GM18502 (cell line): ENCODE results near the gene RNF157.
"Not testable (repeated sequence)": the region's sequence is repeated elsewhere in the genome, so short reads cannot be mapped to it uniquely, and the experiment has no call there.

Source experiments
- ATAC-seq: cut with Tn5 transposase; IDR thresholded peaks from one replicate; pipeline ENCODE4 v1.9.1; 2021; ENCODE audit warnings: mild to moderate bottlenecking; ENCODE audit not compliant: unreplicated experiment, poor library complexity

The RNF157 gene

GRCh38 chr17:76196675-76197074, 43.6 kb downstream of the RNF157 start:
- no peak for ATAC-seq

DNA sequence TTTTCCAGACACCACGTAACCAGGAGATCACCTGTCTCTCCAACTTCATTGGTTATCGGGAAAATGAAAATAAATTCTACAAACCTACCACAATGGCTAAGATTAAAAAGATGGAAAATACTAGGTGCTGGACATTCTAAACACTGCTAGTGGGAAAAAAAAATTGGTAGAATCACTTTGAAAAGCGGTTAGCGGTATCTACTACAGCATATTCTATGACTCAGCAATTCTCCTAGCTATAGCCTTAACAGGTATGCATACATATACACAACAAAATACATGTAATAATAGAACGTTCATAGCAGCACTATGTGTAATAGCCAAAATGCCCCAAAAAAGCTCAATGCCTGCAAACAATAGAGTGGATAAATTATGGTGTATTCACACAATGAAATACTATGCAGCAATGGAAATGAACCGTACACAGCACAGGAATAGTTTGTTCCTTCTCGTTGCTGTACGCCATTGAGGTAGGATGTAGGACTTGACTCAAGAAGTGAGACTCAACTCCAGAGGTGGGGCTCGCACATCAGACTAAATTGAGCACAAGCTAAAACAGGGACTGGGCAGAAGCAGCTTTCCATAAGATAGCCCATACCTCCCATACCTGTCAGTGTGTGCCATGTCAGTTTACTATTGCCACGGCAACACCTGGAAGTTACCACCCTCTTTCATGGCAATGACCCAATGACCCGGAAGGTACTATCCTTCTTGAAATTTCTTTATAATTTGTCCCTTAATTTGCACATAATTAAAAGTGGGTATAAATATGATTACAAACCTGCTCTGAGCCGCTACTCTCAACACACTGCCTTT, 44.8 kb downstream of the RNF157 start:
- no peak for ATAC-seq

DNA sequence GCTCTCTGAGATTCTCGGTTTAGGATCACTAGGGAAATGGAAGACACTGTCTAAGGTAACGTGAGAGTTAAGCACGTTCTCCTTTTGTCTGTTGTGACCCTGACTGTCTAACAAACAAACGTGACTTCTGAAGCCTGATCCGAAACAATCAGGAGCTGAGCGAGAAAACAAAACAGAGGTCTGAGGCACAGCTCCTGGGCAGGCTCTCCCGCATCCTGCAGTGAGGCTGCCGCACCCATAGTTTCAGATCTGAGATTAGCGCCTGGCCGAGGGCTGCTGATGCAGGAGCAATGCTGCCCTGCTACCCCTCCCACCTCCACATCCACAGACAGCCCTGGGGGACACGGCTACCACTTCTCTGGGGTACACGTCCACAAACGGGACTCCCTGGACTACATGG, 46.7 kb downstream of the RNF157 start:
- no peak for ATAC-seq

DNA sequence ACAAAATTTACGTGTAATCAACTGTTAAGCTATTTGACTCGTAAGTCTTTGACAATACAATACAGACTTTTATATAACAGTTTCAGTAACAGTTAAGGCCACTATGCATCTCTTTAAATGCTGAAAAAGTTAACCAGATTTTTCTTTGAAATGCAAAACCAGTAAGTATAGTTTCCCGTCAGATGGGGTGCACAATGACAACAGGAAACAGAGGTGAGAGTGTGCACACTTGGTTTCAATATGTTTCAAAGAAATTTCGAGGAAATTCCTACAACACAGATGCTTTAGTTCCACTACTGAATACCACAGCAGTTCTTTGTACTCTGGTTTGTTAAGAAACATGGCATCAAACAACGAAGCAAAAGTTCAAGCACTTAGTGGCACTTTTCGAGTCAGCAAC, 48.4 kb downstream of the RNF157 start:
- peak; percentile 61 for ATAC-seq

- no peak for ATAC-seq
These were observed 50.6 kb downstream of the RNF157 start for GRCh38 chr17:76189741-76190140.

GRCh38 chr17:76189247-76189646, 51.0 kb downstream of the RNF157 start:
- no peak for ATAC-seq

DNA sequence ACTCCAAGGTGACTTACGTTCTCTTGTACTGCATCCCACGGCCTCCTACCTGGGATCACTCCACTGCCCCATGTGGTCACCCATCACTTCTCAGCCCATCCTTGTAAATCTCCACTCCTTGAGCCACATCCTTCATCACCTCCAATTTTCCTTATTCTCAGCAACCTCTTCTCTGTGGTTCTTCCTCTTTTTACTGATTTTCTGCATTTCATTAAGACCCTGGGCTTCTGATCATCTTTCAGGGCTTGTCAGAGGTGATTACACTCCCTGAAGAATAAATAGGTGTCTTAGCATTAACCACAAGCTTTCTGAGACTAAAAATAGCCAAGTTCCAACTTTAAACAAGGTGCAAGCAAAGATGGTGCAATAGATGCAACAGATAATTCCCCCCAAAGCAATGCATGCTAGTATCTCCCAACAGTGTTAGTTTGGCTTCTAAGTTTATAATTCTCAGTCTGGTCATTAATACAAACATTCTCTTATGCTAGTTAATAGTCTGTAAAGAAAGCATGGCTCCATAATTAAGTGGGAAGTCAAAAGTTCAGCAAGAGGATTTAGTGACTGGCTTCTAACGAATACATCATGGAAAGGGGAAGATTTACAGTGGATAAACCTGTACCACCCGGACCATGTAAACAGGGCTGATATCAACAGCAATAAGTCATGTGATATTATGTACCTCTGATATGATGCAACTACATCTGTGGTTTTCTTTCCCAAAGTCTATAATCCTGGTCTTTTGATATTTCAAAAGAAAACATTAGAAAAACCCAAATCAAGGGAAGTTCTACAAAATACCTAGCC, 51.9 kb downstream of the RNF157 start:
- ATAC-seq: no peak

DNA sequence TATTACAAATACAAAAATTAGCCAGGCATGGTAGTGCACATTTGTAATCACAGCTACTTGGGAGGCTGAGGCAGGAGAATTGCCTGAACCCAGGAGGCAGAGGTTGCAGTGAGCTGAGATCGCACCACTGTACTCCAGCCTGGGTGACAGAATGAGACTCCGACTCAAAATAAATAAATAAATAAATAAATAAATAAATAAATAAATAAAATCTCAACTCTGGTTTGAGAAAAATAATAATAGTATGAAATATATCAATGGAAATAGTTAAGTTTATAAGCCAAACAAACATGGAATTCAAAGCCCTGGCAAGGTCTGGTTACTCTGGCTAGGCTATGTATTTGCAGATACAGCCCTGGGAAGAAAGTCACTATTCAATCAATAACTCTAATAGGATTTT, 53.5 kb downstream of the RNF157 start:
- ATAC-seq: not testable (repeated sequence)

- no peak for ATAC-seq
These were observed 56.0 kb downstream of the RNF157 start for GRCh38 chr17:76184290-76184689.

DNA sequence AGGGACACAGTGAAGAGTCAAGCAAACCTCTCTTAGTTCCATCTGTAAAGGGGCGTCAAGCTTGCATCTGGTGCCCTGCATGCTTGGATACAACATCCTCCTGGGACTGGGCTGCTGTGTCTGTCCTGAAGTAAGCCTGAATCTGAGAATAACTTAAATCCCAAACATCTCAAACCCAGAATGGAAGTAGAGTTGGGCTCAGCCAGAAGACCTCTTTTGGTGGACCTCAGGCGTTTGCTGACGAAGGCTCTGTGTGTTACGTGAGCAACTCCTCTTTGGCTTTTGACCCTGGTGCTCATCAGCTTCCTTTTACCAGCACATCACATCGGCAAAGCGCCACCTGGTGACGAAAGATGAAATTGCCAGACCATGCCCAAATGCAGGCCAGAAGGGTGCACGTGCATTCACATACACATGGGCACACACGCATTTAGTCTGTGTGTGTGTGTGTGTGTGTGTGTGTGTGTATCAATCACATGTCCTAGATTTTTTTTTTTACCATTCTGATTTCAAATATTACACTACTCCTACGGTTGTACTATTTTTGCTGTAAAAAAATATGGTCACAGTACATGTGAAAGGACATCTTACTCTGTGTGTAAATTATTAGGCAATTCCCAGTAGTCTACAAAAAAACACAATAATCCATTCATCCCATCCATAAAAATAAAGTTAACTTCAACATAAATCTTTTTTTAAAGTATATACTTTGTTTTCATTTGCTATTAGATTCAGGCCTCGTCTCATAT, 58.1 kb downstream of the RNF157 start:
- ATAC-seq: peak; percentile 63

DNA sequence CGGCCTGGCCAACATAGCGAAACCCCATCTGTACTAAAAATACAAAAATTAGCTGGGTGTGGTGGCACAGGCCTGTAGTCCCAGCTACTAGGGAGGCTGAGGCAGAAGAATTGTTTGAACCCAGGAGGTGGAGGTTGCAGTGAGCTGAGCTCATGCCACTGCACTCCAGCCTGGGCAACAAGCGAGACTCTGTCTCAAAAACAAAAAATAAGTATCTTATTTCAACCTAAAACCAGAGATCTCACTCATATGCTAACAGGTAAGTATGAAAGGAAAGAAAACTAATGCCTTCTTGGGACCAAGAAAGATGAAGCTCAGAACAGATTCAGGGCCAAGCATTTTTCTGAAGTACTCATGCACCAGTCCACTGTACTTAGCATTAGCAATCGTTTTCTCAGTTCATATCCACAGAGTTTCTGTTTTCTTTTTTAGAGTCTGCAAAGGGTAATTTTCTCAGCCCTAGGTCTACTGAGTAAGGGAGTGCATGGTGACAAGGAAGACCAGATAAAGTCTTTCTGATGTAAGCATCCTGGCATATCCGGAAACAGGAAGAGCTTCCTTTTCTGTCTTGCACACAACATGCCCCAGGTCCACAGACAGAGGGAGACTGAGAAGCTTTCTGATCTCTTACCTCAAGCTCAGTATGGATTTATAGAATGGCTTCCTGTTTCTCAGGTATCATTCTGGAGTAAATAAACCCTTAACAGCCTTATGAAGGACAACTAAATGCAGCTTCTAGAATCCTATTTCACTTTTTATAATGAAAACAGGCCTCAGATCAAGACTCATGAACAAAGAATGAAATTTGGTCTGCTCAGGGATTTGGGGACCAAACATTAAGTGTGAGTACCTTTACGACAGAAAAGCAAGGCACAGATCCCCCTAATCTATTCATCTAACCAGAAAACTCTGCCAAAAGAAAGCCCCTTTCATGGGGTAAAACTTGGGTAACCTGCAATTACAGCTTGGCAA, 60.5 kb downstream of the RNF157 start:
- no peak for ATAC-seq

DNA sequence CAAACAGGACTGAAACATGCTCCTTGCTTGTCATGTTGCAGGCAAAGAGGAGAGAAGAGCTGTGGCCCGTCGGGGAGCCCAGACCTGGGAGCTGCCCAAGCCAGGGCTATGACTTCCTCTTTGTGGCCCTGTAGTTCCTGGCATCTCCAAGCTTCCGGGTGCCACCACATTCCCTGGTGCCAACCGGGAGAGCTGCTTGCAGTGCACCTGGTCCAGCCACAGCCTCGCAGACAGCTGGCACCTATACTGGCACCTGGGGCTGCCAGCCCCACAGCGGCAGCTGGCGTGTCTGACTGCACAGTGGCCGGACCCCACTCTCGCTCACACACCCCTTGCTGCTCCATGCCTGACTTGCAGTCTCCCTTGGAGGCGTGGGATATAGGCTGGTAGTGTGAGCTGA, 62.2 kb downstream of the RNF157 start:
- ATAC-seq: no peak

GRCh38 chr17:76176701-76177574, 63.4 kb downstream of the RNF157 start:
- no peak for ATAC-seq

GRCh38 chr17:76174037-76174436, 66.3 kb downstream of the RNF157 start:
- ATAC-seq: no peak

DNA sequence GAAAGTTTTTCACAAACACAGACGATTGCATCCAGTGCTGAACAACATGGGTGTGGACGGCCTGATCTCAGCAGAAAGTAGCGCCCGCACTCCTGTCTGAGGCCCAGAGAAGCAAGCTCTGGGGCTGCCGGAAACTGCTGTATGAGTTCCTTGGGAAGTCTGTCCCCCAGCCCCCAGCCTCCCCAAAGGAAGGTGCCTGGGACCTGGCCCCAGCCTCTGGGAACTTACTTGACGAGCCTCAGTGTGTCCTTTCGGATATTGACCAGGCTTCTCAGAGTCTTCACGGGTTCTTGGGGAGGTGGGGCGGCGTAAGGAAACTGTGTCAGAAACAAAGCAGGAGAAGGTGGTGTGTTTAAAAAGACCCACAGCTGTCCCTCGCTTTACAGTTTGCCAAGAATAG, 66.8 kb downstream of the RNF157 start:
- ATAC-seq: no peak

- no peak for ATAC-seq
These were observed 68.6 kb downstream of the RNF157 start for GRCh38 chr17:76171706-76172105.

DNA sequence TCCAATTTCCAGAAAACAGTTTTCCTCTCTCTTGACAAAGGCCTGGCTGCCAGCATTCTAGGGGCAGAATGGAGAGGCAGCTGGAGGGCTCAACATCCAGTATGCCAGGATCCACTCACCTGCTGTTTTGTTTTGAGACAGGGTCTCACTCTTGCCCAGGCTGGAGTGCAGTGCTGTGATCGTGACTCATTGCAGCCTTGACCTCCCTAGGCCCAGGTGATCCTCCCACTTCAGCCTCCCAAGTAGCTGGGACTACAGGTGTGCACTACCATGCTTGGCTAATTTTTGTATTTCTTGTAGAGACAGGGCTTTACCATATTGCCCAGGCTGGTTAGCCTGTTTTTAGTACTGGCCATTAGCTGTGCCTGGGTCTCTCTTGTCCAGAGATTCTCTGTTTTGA, 70.2 kb downstream of the RNF157 start:
- ATAC-seq: no peak

GRCh38 chr17:76166906-76167305, 73.4 kb downstream of the RNF157 start:
- no peak for ATAC-seq

GRCh38 chr17:76166168-76166567, 74.1 kb downstream of the RNF157 start:
- no peak for ATAC-seq
